K562 (cell line): ENCODE data around the gene MYADML2. TPM values are rescaled to one million over a fixed set of nuclear protein-coding genes. Genes with fewer than 3 reads are reported as not detected.
A peak's percentile ranks its signal among the peaks of the same experiment; 100 is the strongest.

Experiments
- ATAC-seq: fragments of 200-7000 bp; cut with Tn5 transposase; 3 replicates; pipeline ENCODE4 v1.9.1; 2020; ENCODE audit warnings: moderate library complexity
- BruUV-seq: library from RNA; stranded (reverse); fragments of 400-500 nt; replicated peaks from 2 replicates; lab custom pipeline; 2021; lab: Mats Ljungman, UMichigan
- CTCF ChIA-PET: fragments of 300-600 bp; formaldehyde crosslinking; extraction: SDS; loops from one replicate; lab custom pipeline; 2021; ENCODE audit warnings: low intra/inter-chr PET ratio; lab: Yijun Ruan, JAX
- POLR2A ChIA-PET: fragments of 300-600, 350-650 bp; sonication (Branson Sonifier 250); formaldehyde crosslinking; extraction: SDS; loops from one replicate; lab custom pipeline; 2021; ENCODE audit warnings: antibody characterized with exemption, inconsistent platforms; lab: Yijun Ruan, JAX
- DNase-seq, 4 experiments: peaks; one replicate each; pipeline versions ENCODE4 v3.0.0 to v3.0.0-alpha.2; 2011 to 2018; ENCODE audit warnings: low spot score in 3 of 4, mixed read lengths in 3 of 4; ENCODE audit errors: extremely low read depth in 1 of 4
- FAIRE-seq: peaks from 2 replicates; lab custom pipeline; 2011; peaks lifted over from hg19 to GRCh38; lab: Jason Lieb, UNC
- H2AFZ ChIP-seq: 2 replicates; pipeline ENCODE4 v1.6.0; 2011; ENCODE audit warnings: low read depth, low read length, control low read depth, inconsistent platforms
- H3K27ac ChIP-seq: fragments of 200-600 bp; 3 replicates; pipeline ENCODE4 v1.8.0; 2011; ENCODE audit warnings: low read depth, mild to moderate bottlenecking, control low read depth, inconsistent platforms, low read length, moderate library complexity, mixed read lengths; ENCODE audit errors: extremely low read depth
- H3K27me3 ChIP-seq, 2 experiments: fragments of 300-600 bp in 1 of 2; 2 replicates in 1 of 2; 3 replicates in 1 of 2; pipeline versions ENCODE4 v1.6.0 to v1.8.0; 2011; ENCODE audit warnings: inconsistent platforms in 2 of 2, low read length in 2 of 2, mild to moderate bottlenecking in 1 of 2, mixed read lengths in 1 of 2, moderate library complexity in 1 of 2; ENCODE audit not compliant: control insufficient read depth in 2 of 2, insufficient read depth in 2 of 2
- H3K36me3 ChIP-seq: fragments of 300-600 bp; 3 replicates; pipeline ENCODE4 v1.8.0; 2011; ENCODE audit warnings: mild to moderate bottlenecking, low read length, inconsistent platforms; ENCODE audit not compliant: control insufficient read depth, insufficient read depth
- H3K4me1 ChIP-seq, 2 experiments: fragments of 200-600 bp in 1 of 2; replicated peaks in 1 of 2; 2 replicates in 1 of 2; 3 replicates in 1 of 2; pipeline versions ENCODE4 v1.5.1 to v1.8.0; 2011; ENCODE audit warnings: inconsistent platforms in 2 of 2, low read length in 2 of 2, mild to moderate bottlenecking in 1 of 2, mixed read lengths in 1 of 2, moderate library complexity in 1 of 2; ENCODE audit not compliant: control insufficient read depth in 2 of 2, insufficient read depth in 2 of 2
- H3K4me2 ChIP-seq: 2 replicates; pipeline ENCODE4 v1.6.1; 2011; ENCODE audit warnings: low read length, control low read depth, inconsistent platforms, mixed read lengths; ENCODE audit not compliant: insufficient read depth
- H3K4me3 ChIP-seq: fragments of 200-600 bp; sonication (generic), shearing (Covaris generic); 2 replicates; pipeline ENCODE4 v1.5.1; 2016; ENCODE audit warnings: control low read depth, inconsistent platforms
- H3K79me2 ChIP-seq: fragments of 200-600 bp; 3 replicates; pipeline ENCODE4 v1.8.0; 2011; ENCODE audit warnings: low read length, inconsistent platforms; ENCODE audit not compliant: control insufficient read depth, insufficient read depth
- H3K9ac ChIP-seq, 2 experiments: 2 replicates each; pipeline versions ENCODE4 v1.6.0 to v1.6.1; 2011; ENCODE audit warnings: low read depth in 2 of 2, low read length in 2 of 2, control low read depth in 1 of 2, inconsistent platforms in 1 of 2, mild to moderate bottlenecking in 1 of 2, mixed read lengths in 1 of 2; ENCODE audit not compliant: insufficient read depth in 1 of 2
- H3K9me1 ChIP-seq: one replicate; pipeline ENCODE4 v1.6.0; 2011; ENCODE audit warnings: inconsistent platforms, mild to moderate bottlenecking, low read length, moderate library complexity; ENCODE audit not compliant: control insufficient read depth, insufficient read depth
- H3K9me3 ChIP-seq: replicated peaks from 2 replicates; pipeline ENCODE4 v1.5.1; 2011; ENCODE audit warnings: low read depth, low read length, inconsistent platforms; ENCODE audit not compliant: control insufficient read depth, insufficient read depth
- H4K20me1 ChIP-seq: replicated peaks from 2 replicates; pipeline ENCODE4 v1.6.1; 2011; ENCODE audit warnings: low read length, inconsistent platforms, mixed read lengths; ENCODE audit not compliant: control insufficient read depth, insufficient read depth
- IFI16 ChIP-seq: fragments of 250-450 bp; sonication (Bioruptor Pico); IDR thresholded peaks from 2 replicates; pipeline ENCODE4 v2.1.2; 2022; ENCODE audit warnings: mild to moderate bottlenecking, inconsistent platforms
- PTBP1 ChIP-seq: fragments of 200-400 bp; formaldehyde crosslinking; IDR thresholded peaks from 2 replicates; pipeline ENCODE4 v1.6.1; 2017; ENCODE audit warnings: low read depth, low read length
- TRIM28 ChIP-seq: fragments of 450-650 bp; IDR thresholded peaks from 2 replicates; pipeline ENCODE4 v1.6.1; 2017
- ZNF121 ChIP-seq: sonication (generic); formaldehyde crosslinking; conservative IDR thresholded peaks from 2 replicates; pipeline ENCODE4 v1.8.0; 2022; ENCODE audit warnings: missing genetic modification reagents
- WGBS: fragments of 100-300 bp; shearing (Covaris generic); methylation state at CpG from one replicate; pipeline ENCODE4 v1.1.6; 2016; ENCODE audit warnings: low coverage, mixed read lengths; ENCODE audit not compliant: insufficient coverage; ENCODE audit errors: missing lambda C conversion rate; 5-methylcytosine and 5-hydroxymethylcytosine counted together
- in situ Hi-C: fragments of 300-500 bp; cut with MboI; formaldehyde crosslinking; loops from 4 replicates; pipeline ENCODE4 v1.15.0; 2018; ENCODE audit warnings: inconsistent platforms, mixed read lengths
- intact Hi-C: fragments of 100-400 bp; cut with micrococcal nuclease; formaldehyde crosslinking; loops from 2 replicates; pipeline ENCODE4 v1.14.2; 2022
- polyA plus RNA-seq, 8 experiments: library from polyadenylated mRNA; depleted of rRNA in 4 of 8; stranded (reverse) in 5 of 8; unstranded in 3 of 8; fragments of >200 nt; fragmentation: Nextera tagmentation in 2 of 8; fragmentation: Illumina TruSeq in 1 of 8; extraction: Ambion mirVana in 2 of 8; extraction: Trizol in 1 of 8; gene quantifications; 2 replicates each; pipeline versions ENCODE4 v1.2.1 to v1.2.3, GENCODE V29; 2011 to 2014; ENCODE audit warnings: inconsistent platforms in 1 of 8, missing spikeins in 1 of 8
- total RNA-seq, 7 experiments: library from RNA; depleted of rRNA in 6 of 7; stranded (reverse); fragments of >200 nt in 6 of 7; fragmentation: Illumina TruSeq in 2 of 7; extraction: Trizol in 2 of 7; gene quantifications; 2 replicates each; pipeline versions ENCODE4 v1.2.1 to v1.2.3, GENCODE V29; 2011 to 2021; ENCODE audit warnings: low replicate concordance in 1 of 7

Gene MYADML2
- total and polyA plus RNA-seq, 9 of the 15 experiments (the other 6 are each of a cell fraction or from before 2014, with no cell fraction given): not detected

DNA sequence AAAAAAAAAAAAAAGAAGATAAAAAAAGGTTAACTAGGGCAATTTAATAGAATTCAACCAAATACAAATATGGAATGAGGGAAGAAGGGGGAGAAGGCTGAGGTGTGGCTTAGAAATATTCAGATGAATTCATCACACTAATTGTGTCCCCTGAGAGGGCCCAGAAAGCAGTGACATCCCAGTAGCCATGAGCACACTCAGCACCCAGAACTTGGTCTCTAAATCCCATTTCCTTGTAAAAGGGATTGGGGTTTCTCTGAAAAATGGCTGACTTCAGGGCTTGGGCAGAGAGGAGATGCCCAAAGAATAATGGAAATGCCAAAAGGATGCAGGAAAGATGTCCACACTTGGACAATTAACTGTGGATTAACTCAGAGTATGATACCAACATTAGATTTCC, 26.4 kb upstream of the MYADML2 start:
- Histone ChIP-seq H3K27ac (no peak overlapping the region), H4K20me1 (no peaks in the 10 kb centered on the region), H3K9me3 (no peaks in the 10 kb centered on the region), H2AFZ (no peak overlapping the region), H3K79me2 (peaks cover 13% of the 10 kb centered on the region; the same call in 1 of the 3 replicates), H3K27me3 (no peaks in the 10 kb centered on the region), H3K4me1 (peaks cover 13 to 33% of the 10 kb centered on the region in 2 experiments), H3K9ac (no peak overlapping the region), H3K4me3 (no peak overlapping the region), H3K9me1 (no peaks in the 10 kb centered on the region), H3K4me2 (no peak overlapping the region), H3K36me3 (no peaks in the 10 kb centered on the region)
- ChIA-PET CTCF (no interaction called here), POLR2A (no interaction called here)
- in situ Hi-C loops (no loop called here), intact Hi-C loops (no loop called here)
- BruUV-seq: no TSS peak
- no peak for ATAC-seq
- DNase-seq: no peak
- FAIRE-seq: no peak
- TF ChIP-seq PTBP1: no peak
- TF ChIP-seq TRIM28: 0 out of 2 replicates have a peak, but pooled peaks have one; percentile 31

DNA sequence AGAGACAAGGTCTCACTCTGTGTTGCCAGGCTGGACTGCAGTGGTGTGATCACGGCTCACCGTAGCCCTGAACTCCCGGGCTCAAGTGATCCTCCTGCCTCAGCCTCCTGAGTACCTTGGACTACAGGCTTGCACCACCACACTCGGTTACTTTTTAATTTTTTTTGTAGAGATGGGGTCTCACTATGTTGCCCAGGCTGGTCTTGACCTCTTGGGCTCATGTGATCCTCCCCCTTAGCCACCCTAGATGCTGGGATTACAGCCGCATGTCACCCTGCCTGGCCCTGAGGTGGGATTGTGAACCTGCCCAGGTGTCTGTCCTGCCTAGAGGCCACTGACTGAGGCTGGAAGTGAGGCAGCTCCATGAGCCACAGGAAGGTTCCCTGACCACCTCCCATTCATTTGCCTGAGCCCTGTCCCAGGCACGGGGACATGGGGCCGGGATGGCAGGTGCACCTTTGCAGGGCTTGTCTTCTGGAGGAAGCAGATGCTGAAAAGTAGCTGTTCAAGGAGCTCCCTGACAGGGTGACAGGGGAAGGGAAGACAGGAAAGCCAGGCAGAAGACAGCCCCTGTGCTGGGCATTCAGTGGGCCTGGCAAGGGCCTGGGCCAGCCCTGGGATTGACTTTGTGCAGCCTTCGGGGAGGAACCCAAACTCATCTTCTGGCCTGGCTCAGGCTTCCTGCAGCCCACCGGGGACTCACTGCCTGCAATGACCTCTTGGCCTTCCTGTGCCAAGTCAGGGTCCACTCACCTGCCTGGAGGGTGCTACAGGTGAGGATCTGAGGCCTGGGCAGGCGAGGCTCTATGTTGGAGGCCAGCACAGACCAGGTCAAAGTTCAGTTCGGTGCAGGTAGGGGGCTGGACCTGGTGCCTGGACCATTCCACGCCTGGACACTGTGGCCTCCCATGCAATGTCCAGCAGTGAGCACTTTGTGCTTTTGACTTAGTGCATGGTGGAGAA, 22.1 kb upstream of the MYADML2 start:
- DNase-seq (no peak), ATAC-seq (no peak), FAIRE-seq (no peak)
- Histone ChIP-seq H3K9ac (peak overlapping the region in 1 of 2 experiments; percentile 71; a peak in 2 of 4 replicates), H4K20me1 (no peaks in the 10 kb centered on the region), H3K79me2 (no peaks in the 10 kb centered on the region), H3K4me1 (peaks cover 9 to 43% of the 10 kb centered on the region in 2 experiments), H3K36me3 (no peaks in the 10 kb centered on the region), H3K9me3 (no peaks in the 10 kb centered on the region), H3K27ac (no peak overlapping the region), H2AFZ (peak overlapping the region; percentile 54; the same call in 1 of the 2 replicates), H3K4me2 (no peak overlapping the region), H3K27me3 (no peaks in the 10 kb centered on the region), H3K4me3 (no peak overlapping the region), H3K9me1 (no peaks in the 10 kb centered on the region)
- no TSS peak for BruUV-seq
- intact Hi-C loops: no loop called here
- in situ Hi-C loops: no loop called here
- TF ChIP-seq IFI16 (CRISPR knock-in tag) (no peak), ZNF121 (CRISPR knock-in tag) (peak; percentile 76)
- ChIA-PET CTCF (no interaction called here), POLR2A (interaction anchor here (1.1 kb wide), 1 partner anchor 9 kb away, joined by 4 read pairs; no protein-coding TSS in a partner anchor)
- 73% methylated on average over 12 of the region's 12 CpGs for WGBS
